ENCODE results near the gene TBC1D9.

DNA sequence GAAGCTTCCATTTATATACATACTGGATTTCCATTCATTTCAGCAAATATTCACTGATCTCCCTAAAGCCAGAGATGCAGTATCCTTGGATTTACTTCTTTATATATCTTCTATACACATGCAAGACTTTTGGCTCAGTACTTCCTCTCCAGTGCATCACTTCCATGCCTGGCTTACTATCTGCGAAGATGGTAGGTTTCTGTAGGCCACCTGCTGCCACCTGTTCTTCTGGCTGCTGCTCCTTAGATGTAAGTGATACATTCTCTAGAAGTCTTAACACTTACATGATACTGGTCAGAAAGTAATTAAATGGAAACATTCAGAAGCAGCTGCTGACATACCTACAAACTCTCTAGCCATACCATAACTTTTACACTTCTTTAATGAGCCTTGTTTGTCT is 48.9 kb downstream of the TBC1D9 start:
- TF ChIP-seq CTCF (IDR thresholded peaks at IDR 0.05; ENCODE audit: low read length) (no peak), EZH2 (optimal IDR thresholded peaks at IDR 0.05; ENCODE audit: low read depth, low read length) (no peak), EZH2phosphoT487 (IDR thresholded peaks at IDR 0.05; ENCODE audit: low read length) (no peak)

All from MM.1S (cell line).